ENCODE results near the gene SPAG16.

Gene SPAG16

DNA sequence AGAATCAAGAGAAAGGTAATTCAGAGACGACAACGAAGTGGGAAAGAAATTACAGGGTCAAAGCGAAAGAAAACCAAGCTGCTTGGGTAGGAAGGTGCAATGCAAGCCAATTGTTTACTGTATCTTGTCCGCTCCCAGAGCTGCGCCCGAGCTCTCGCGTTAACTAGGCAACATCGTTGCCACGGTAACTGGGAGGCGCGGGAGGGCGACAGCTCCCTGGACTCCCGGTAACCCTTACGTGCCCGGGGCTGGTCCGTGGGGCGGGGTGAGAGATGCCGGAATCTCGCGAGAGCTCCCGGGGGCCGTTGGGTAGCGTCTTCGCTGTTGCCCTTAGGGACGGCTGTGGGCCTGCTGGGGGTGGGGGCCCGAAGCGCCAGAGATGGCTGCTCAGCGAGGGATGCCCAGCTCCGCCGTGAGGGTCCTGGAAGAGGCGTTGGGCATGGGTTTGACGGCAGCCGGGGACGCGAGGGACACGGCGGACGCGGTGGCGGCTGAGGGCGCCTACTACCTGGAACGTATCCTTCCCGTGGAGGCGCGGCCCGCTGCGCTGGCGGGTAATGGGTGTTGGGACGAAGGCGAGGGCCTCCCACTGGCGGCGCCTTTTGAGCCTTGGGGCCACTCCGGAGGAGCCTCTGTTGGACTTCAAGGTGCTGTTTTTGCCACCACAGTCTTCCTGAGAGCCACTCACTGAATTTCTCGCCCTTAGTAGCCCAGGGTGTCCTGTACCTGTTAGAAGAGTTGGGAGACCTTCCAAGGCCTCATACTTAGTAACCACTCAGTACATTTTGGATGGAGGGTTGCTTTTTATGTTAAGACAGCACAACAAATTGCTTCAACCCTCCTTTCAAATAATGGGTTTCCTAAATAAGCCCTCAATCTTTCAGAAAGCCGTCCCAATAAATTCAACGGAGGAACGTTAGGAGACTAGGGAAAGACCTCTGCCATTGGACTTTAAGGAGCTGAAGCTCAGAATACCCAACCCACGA lies at the start of gene SPAG16:
TSS of gene SPAG16 (plus strand) at position 360 of the 986 bp plus-strand sequence.
- DNase-seq: peak; percentile 97 to 98

DNA sequence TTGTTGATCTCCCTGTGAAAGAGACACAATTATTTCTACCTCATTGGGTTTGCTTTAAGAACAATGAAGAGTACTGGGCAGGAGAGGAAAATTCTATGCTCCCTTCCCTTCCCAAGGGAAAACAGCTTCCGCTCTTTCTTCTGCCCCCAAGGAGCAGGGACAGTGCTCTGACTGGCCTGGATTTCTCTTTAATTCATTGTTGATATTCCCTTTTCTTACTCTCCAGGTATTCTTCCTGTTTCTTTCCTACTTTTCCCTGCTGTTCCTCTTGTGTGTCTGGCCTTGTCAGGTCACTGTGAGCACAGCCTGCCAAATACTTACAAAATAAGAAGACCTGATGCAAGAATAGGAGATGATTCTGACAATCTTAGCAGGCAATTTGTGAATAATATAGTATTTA lies 49.6 kb upstream of the SPAG16 start:
- no peak for DNase-seq

DNA sequence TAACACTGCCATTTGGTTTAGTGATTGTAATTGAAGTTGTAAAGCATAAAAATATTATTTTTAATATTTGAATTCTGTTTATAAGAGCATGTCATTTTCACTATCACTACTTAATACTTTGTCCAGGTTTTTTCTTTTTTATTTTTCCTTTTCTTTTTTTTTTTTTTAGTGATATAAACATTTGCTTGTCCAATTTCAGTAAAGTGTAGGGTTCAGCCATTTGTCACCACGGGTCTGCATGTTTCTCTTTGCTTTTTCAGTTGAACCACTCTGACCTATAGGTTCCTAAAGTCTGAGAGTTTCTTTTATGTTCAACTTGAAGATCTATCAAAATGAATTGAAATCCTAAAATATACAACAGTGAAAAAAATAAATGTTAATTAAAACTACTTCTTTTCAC lies 48.5 kb upstream of the SPAG16 start:
- DNase-seq: no peak

DNA sequence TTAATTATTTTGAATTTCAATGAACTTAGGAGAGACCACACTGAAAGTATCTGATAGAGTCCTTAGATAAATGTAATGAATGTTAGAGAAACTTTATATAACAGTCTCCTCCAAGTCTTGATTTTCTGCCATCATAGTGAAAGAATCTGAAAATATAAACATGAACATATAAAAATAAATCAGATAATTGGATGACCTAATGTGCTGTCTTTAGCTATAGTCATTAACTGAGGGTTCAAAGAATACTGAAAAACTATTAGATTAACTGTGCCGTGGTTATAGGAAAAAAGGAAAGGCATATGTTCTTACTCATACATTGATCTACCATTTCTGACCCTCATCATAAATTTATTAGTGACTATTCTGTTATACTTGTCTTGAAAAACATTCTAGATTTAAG lies 47.0 kb upstream of the SPAG16 start:
- no peak for DNase-seq

DNA sequence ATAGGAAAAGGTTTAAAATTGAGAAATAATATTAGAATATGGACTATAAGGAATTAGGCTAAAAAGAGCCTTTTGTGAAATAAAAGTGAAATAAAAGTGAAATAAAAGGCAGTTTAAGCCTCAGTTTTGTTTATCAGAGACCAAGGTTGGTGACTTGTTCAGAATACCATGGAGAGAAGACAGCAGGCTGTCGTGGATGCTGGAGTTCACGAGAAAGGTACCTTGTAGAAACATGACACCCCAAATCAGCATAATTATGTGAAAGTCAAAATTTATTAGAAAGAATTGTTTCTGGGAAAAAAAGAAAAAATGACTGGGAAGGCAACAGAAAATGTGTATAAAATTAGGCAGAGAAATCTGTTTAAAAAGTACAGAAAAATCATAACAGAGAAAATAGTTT lies 46.5 kb upstream of the SPAG16 start:
- DNase-seq: no peak

DNA sequence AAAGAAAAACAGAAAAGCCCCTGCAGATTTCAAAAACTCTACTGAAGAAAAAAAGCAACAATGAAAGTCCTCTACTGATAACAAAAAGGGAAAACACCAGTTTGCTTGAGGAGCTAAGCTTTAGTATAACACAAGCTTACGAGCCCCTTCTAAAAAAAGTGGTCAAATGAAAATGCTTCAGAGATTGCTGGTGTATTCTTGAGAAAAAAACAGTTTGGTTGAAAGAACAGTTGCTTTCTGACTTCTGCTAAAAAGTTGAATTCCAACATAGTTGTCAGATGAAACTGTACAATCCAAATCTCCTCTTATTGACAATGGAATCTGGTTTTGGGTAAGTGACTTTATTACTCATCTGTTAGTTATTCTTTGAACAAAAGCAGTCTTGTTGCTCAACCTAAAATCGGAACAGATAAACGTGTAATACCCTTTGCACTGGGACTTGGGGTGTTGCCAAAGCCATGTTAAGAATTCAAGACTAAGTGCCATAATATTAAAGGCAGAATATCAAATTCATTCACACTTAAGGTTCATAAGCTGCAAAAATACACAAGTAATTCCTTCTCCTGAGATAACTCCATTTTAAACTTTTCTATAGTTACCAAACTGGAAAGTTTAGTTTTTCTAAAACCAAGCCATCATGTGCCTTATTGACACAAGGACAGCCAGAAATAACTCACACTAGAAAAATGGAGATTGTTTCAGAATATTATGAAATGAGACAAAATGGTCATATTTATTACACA lies 45.3 kb upstream of the SPAG16 start:
- no peak for DNase-seq

DNA sequence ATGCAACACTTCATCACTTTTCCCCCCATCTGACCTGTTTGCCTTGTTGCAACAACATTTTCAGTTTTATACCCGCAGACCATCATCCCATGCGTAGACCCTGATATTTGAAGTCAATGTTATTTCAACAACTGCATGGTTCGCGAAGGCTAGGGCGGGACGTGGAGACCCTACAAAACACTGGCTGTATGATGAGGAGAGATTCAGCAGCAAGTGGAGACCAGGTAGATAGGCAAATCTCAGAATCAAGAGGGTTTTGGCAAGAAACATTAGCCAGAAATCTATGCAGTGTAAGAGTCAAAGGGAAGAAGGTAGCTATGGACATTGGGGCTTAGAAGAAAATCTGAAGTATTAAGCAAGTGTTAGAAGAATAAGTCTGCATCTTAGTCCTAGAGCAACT lies 42.4 kb upstream of the SPAG16 start:
- no peak for DNase-seq

DNA sequence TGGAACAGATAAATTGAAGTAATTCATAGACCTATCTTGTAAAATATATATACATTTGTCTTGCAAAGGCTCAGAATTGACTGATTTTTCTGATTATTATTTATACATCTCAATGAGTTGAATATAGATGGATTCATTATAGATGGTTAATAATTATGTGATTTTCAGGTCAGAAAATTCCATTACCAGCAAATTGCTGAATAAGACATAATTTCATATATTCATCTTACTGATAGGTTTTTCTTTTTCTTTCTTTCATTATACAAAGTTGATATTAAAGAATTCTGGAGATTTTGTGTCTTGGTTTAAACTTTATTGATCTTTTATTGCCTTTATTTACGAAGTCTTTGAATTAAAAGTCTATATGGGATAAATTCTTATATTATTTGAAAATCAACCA lies 41.6 kb upstream of the SPAG16 start:
- DNase-seq: no peak

DNA sequence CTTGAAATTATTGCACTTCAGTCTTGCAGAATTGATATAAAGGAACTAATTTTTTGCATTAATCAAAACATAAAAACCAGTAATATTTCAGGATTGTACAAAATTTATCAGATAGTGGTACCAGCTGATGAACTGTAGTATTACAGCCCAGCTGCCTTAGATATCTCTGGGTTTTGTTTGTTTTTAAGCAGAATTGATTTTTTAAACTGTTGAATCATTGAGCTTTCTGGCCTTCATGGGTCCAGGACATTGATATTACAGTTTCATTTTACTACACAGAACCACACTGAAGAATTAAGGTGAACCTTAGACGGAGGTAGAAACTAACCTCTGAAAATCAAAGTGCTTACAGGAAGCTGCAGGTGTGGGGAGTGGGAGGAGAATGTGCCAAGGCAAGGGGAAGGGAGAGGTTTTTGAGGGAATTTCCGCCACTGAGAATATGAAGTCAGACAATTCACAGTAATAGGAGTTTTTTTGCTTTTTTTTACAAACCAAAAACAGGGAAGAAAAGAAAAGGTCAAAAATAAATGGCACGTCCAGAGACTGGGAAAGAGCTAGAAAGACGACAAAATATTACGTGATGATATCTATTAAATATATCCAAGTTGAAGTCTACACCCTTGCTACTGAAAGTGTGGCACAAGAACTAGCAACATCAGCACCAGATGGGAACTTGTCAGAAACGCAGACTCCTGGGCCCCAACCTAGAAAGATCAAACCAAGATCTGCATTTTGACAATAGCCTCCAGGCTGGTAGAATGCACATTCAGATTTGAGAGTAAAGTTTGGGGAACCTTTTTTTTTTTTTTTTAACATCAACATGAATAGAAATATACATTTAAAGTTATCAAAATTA lies 40.8 kb upstream of the SPAG16 start:
- DNase-seq: no peak

DNA sequence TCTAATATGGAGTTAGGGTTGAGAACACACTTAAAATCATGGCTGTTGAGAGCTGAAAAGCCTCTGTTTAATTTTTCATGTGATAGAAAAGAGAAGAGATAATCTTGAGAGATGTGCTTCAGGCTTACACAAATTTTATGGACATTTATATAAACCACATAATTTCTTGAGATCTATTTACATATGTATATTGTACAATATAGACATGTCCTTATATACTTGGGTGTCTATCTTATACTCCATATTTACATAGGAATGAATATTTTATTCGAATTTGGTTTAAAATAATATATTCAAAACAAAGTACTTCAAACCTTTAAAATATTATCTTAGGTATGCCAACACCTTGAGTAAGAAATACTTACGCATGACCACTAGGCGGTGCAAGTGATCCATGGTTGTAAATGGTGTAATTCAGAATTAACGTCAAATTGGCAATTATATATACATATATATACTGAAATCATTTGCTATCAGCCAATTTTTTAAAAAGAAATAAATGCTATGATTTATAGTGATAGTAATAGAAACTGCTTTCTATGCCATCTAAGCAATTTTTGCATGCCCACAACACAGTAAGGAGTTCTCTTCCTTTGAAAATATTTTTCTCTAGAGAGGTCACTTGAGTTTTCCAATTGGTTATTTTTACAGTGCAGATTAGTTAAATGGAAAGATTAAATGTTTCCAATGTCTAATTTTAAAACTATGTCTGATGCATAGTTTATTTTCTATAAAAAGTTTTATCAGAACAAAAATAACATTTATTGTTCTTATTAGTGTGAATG lies 37.6 kb upstream of the SPAG16 start:
- DNase-seq: peak; percentile 53 to 61

DNA sequence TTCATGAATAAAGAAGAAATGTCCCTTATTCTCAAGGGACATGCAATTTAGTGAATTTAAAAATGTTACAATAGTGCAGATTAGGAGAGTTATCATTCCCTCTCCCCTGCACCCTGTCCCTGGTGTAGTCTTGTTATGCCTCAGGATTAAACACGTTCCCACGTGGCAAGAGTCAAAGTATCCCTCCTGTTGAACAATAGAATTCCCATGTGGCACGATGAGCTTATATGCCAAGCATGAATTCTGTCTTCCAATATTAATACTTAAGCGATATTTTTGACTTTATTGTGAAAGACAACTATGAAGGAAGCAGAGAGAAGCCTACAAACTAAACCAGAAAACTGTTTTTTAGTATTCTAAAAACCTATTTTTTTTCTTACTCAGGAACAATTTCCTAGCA lies 36.7 kb upstream of the SPAG16 start:
- no peak for DNase-seq

DNA sequence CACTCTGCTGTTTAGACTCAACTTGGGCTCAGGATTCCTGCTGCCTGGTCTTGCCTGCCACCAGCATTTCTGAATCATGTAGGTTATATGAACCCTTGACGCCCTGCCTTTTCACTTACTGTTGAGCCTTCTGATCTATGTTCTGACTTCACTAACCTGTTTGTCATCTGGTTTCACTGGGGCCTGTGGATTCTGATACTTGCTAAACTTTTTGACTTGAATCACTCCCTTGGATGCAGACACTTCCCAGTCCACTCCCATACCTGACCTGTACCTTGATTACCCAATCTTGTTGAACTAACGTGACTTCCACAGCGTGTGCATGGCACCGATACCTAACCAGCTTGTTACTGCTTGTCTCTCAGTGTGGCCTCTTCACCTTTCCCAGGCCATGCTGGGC lies 35.6 kb upstream of the SPAG16 start:
- no peak for DNase-seq

DNA sequence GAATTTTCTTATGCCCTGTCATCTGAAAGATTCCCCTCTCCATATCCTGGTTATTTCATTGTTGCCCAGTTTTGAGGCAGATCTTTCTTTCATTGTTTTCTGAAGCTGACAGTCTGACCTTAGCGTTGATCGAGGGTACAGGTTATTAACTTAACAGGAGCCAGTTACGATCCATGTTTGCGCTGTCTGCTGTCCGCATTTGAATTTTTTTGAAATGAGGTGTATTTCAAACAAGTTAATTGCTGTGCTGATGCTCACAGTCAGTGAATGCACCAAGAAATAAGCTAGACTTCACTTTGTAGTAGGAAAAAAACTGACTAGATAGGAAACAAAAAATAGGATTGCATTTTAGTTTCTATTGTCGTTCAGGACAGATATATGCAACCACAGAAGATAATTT lies 34.8 kb upstream of the SPAG16 start:
- DNase-seq: no peak

DNA sequence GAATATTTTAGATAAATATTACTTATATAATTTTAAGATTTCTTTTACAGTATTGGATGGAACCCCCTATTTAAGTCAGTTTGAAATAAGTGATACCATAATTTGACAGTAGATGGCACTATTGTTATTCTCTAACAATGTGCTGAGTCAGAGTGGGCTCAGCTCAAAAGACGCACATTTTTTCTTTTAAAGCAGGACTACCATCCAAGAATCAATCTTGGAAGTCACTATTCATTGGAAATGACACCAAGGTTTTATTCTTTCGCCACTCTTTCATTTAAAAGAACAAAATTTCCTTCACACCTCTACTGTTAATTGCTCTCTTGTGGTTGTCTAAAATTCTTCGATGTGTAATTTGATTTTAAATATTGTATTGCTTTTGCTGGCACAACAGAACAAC lies 32.6 kb upstream of the SPAG16 start:
- DNase-seq: no peak

DNA sequence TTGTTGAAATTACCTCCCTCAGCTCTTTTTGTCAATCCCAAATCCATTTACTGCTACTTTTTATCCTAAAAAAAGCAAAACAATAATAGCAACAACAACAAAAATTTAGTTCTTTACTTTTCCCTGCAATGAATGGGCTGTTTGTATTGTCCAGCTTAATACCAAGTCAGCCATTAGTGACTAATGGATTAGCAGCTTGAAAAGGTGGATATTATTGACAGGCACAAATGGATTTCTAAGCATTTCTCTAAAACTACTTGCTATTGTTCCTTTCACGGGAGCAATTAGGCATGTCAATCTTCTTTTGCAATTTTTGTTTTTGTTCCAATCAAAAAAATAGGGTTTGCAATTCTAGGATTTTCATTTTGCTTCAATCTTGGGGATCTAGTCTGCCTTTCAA lies 32.1 kb upstream of the SPAG16 start:
- no peak for DNase-seq

DNA sequence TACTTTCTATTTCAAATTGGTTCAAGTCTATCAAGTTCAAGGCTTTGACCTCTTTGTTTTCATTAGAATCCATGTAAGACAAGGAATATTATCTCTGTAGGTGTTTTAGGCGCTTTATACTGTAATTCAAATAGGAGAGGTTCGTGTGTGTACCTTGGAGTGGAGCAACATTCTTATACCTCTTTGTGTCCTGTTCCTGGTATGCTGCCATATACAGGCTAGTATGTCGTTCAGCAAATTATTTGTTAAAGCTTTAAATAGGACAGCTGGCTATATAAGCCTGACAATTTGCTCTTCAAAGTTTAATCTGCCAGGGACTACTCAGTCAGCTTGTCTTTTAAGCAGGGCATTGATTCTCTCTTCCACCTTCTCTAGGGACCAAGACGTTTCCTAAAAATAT lies 31.1 kb upstream of the SPAG16 start:
- no peak for DNase-seq

DNA sequence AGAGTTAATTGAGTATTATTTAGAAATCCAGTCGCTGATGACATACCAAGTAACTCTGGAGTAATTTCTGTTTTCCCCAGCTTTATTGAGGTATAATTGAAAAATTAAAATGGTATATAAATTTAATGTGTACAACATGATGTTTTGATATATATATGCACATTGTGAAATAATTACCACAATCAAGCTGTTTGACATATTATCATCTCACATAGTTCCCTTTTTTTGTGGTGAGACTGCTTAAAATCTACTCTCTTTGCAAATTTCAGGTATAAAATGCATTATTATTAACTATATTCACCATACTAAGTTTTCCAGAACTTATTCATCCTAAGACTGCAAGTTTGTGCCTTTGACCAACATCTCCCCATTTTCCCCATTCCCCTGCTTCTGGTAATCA lies 25.0 kb upstream of the SPAG16 start:
- no peak for DNase-seq

DNA sequence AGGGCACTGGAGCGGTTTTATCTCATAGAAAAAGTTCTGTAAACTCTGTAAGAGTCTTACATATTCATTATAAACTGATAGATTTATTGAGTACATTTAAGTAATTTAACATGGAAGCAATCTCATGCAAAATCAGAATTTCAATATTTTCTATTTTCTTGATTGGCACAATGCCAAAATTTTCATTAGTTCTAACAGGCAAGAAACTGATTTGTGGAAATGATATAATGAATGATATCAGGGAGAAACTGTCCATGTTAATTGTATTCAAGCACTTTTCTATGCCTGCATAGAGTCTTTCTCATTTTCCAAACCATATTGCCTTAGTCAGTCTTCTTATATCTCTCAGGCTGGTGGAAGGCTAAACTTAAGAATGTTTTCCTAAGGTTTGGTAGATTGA lies 23.0 kb upstream of the SPAG16 start:
- DNase-seq: no peak

DNA sequence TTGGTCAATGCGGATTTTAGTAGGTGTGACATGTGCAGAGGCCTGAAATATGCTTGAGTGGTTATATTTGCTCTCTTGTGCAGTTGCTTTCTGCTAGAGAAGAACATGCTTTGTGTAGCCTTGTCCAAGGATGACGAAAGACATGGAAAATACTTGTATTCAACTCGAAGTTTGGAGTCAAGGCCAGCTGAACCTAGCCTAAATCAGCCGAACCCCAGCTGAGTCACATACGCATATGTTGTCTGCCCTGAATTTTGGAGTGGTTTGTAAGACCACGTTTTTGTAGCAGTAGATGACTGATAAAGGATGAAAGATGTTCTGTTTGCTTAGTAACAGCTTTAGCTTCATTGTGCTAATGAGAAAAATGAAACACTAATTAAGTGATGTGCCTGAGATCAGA lies 22.5 kb upstream of the SPAG16 start:
- DNase-seq: no peak

DNA sequence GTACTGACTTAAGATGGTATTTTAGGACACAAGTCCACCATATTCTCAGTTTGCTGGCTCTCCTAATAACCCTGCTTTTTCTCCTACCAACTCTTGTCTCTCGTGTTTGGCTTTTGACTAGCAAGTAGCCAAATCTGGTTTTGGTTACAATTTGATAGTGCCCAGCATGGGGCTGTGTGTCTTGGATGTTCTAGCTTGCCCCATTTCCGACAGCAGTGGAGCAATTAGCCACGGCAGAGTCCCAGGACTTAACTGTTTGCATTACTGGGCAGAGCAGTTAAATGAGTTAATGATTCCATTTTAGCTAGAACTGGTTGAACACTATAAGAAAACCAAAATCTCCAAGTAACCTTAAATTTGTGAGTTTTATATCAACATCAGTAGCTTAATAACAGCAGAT lies 18.6 kb upstream of the SPAG16 start:
- no peak for DNase-seq

DNA sequence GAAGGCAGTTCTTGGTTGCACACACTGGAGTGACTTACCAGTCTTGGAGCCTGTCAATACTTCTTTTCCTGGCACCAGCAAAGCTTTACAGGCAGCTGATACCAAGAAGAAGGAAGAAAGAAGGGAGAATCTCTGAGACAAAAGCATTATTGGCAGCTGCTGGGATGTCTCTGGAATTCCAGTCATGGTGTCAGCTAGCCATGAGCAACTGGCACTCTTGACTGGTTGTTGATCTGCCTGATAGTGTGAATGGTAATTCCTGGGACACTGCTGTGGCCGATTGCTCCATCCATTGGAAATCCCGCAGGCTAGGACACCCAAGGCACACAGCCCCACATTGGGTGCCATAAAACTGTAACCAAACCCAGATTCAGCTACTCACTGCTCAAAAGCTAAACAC lies 17.8 kb upstream of the SPAG16 start:
- DNase-seq: no peak

DNA sequence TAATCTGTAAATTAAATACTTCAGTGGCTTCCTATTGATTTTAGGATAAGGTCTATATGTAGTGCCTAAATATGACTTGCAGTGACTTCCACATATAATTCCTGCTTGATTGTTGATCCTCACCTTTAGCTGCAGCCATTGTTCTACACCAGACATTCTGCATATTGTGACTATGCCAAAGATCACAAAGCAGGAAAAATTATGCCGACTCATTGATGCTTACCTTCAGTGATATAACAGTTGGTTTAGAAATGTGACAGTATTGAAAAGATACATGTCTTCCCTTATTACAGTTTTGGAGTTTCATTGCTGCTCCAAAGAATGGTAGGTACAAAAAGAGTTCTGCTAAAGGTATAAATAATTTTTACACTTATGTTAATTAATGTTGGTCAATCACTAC lies 12.3 kb upstream of the SPAG16 start:
- no peak for DNase-seq

Data from activated CD4-positive, alpha-beta T cell treated with anti-CD3 and anti-CD28 coated beads, Interleukin-2, amount 50 U/mL, for 48 hours (primary cell).